HEK293 (cell line): Measurements from ENCODE around the gene MTR.

Experiments used
- BCL11B ChIP-seq: fragments of 450-650 bp; formaldehyde crosslinking; IDR thresholded peaks from 2 replicates; pipeline ENCODE4 v1.5.1; 2016; ENCODE audit warnings: low read depth, missing biosample characterization, missing genetic modification characterization
- EGR2 ChIP-seq: fragments of 450-650 bp; formaldehyde crosslinking; IDR thresholded peaks from 2 replicates; pipeline ENCODE4 v1.5.1; 2016; ENCODE audit warnings: low read depth, missing biosample characterization, missing genetic modification characterization
- KLF16 ChIP-seq: fragments of 450-650 bp; formaldehyde crosslinking; IDR thresholded peaks from 2 replicates; pipeline ENCODE4 v1.5.1; 2017; ENCODE audit warnings: missing biosample characterization, missing genetic modification characterization
- MEIS1 ChIP-seq: sonication (generic); formaldehyde crosslinking; IDR thresholded peaks from 2 replicates; pipeline ENCODE4 v1.8.1; 2022; ENCODE audit warnings: missing genetic modification reagents, mild to moderate bottlenecking, borderline replicate concordance
- OSR2 ChIP-seq: fragments of 450-650 bp; formaldehyde crosslinking; IDR thresholded peaks from 2 replicates; pipeline ENCODE4 v1.5.1; 2016; ENCODE audit warnings: missing biosample characterization, missing genetic modification characterization
- SETDB1 ChIP-seq: IDR thresholded peaks from one replicate; pipeline ENCODE4 v1.6.1; 2017; ENCODE audit warnings: mild to moderate bottlenecking, low read length, moderate library complexity, mixed read lengths; ENCODE audit not compliant: insufficient read length
- SP3 ChIP-seq: fragments of 450-650 bp; formaldehyde crosslinking; IDR thresholded peaks from 2 replicates; pipeline ENCODE4 v1.5.1; 2016; ENCODE audit warnings: missing biosample characterization, missing genetic modification characterization
- ZNF121 ChIP-seq: fragments of 450-650 bp; formaldehyde crosslinking; IDR thresholded peaks from 2 replicates; pipeline ENCODE4 v1.5.1; 2016; ENCODE audit warnings: missing biosample characterization, missing genetic modification characterization
- ZNF157 ChIP-seq: fragments of 450-650 bp; formaldehyde crosslinking; IDR thresholded peaks from 2 replicates; pipeline ENCODE4 v1.5.1; 2016; ENCODE audit warnings: missing biosample characterization, missing genetic modification characterization
- ZNF174 ChIP-seq: fragments of 450-650 bp; formaldehyde crosslinking; IDR thresholded peaks from 2 replicates; pipeline ENCODE4 v1.5.0; 2017; ENCODE audit warnings: missing biosample characterization, mild to moderate bottlenecking, missing genetic modification characterization
- ZNF18 ChIP-seq: fragments of 450-650 bp; formaldehyde crosslinking; IDR thresholded peaks from 2 replicates; pipeline ENCODE4 v1.5.1; 2016; ENCODE audit warnings: missing biosample characterization, missing genetic modification characterization
- ZNF23 ChIP-seq: fragments of 450-650 bp; formaldehyde crosslinking; IDR thresholded peaks from 2 replicates; pipeline ENCODE4 v1.5.1; 2016; ENCODE audit warnings: missing biosample characterization, missing genetic modification characterization, borderline replicate concordance
- ZNF239 ChIP-seq: fragments of 450-650 bp; formaldehyde crosslinking; IDR thresholded peaks from 2 replicates; pipeline ENCODE4 v1.5.1; 2016; ENCODE audit warnings: missing biosample characterization, missing genetic modification characterization
- ZNF366 ChIP-seq: fragments of 450-650 bp; formaldehyde crosslinking; conservative IDR thresholded peaks from 2 replicates; pipeline ENCODE4 v1.5.1; 2016; ENCODE audit warnings: missing biosample characterization, missing genetic modification characterization
- ZNF416 ChIP-seq: fragments of 450-650 bp; formaldehyde crosslinking; IDR thresholded peaks from 2 replicates; pipeline ENCODE4 v1.5.1; 2016; ENCODE audit warnings: missing biosample characterization, missing genetic modification characterization
- ZNF423 ChIP-seq: fragments of 450-650 bp; formaldehyde crosslinking; IDR thresholded peaks from 2 replicates; pipeline ENCODE4 v1.5.1; 2016; ENCODE audit warnings: missing biosample characterization, missing genetic modification characterization
- ZNF433 ChIP-seq: fragments of 450-650 bp; formaldehyde crosslinking; IDR thresholded peaks from 2 replicates; pipeline ENCODE4 v1.5.1; 2016; ENCODE audit warnings: missing biosample characterization, missing genetic modification characterization, low read depth
- ZNF473 ChIP-seq: fragments of 450-650 bp; formaldehyde crosslinking; IDR thresholded peaks from 2 replicates; pipeline ENCODE4 v1.5.1; 2017; ENCODE audit warnings: missing biosample characterization, missing genetic modification characterization
- ZNF488 ChIP-seq: fragments of 450-650 bp; formaldehyde crosslinking; IDR thresholded peaks from 2 replicates; pipeline ENCODE4 v1.5.1; 2016; ENCODE audit warnings: missing biosample characterization, missing genetic modification characterization
- ZNF530 ChIP-seq: fragments of 450-650 bp; formaldehyde crosslinking; IDR thresholded peaks from 2 replicates; pipeline ENCODE4 v1.5.1; 2016; ENCODE audit warnings: low read depth, missing biosample characterization, missing genetic modification characterization
- ZNF549 ChIP-seq: fragments of 450-650 bp; IDR thresholded peaks from 2 replicates; pipeline ENCODE4 v1.5.1; 2018; ENCODE audit warnings: missing biosample characterization, missing genetic modification characterization, mild to moderate bottlenecking, inconsistent platforms, moderate library complexity
- ZNF571 ChIP-seq: fragments of 450-650 bp; formaldehyde crosslinking; IDR thresholded peaks from 2 replicates; pipeline ENCODE4 v1.5.0; 2017; ENCODE audit warnings: missing biosample characterization, missing genetic modification characterization
- ZNF626 ChIP-seq: fragments of 450-650 bp; sonication (Bioruptor Pico); formaldehyde crosslinking; IDR thresholded peaks from 2 replicates; pipeline ENCODE4 v1.5.1; 2018; ENCODE audit warnings: missing biosample characterization, missing genetic modification characterization, inconsistent platforms
- ZNF629 ChIP-seq: fragments of 450-650 bp; formaldehyde crosslinking; IDR thresholded peaks from 2 replicates; pipeline ENCODE4 v1.5.1; 2017; ENCODE audit warnings: missing biosample characterization, missing genetic modification characterization
- ZNF704 ChIP-seq: fragments of 450-650 bp; formaldehyde crosslinking; IDR thresholded peaks from 2 replicates; pipeline ENCODE4 v1.5.1; 2016; ENCODE audit warnings: missing biosample characterization, missing genetic modification characterization
- ZSCAN16 ChIP-seq: fragments of 450-650 bp; formaldehyde crosslinking; IDR thresholded peaks from 2 replicates; pipeline ENCODE4 v1.5.1; 2016; ENCODE audit warnings: missing biosample characterization, missing genetic modification characterization
- ZSCAN30 ChIP-seq: fragments of 450-650 bp; IDR thresholded peaks from 2 replicates; pipeline ENCODE4 v1.5.1; 2018; ENCODE audit warnings: missing biosample characterization, mild to moderate bottlenecking, missing genetic modification characterization, moderate library complexity
- TF ChIP-seq, protein P1 (sequence below): fragments of 450-650 bp; formaldehyde crosslinking; IDR thresholded peaks from 2 replicates; pipeline ENCODE4 v1.5.1; 2017; ENCODE audit warnings: missing biosample characterization, missing genetic modification characterization
- TF ChIP-seq, protein P2 (sequence below): fragments of 450-650 bp; formaldehyde crosslinking; IDR thresholded peaks from 2 replicates; pipeline ENCODE4 v1.5.1; 2016; ENCODE audit warnings: missing biosample characterization, missing genetic modification characterization
- TF ChIP-seq, protein P3 (sequence below): fragments of 450-650 bp; formaldehyde crosslinking; IDR thresholded peaks from 2 replicates; pipeline ENCODE4 v1.5.1; 2016; ENCODE audit warnings: missing biosample characterization, missing genetic modification characterization
- TF ChIP-seq, protein P4 (sequence below): fragments of 450-650 bp; formaldehyde crosslinking; IDR thresholded peaks from 2 replicates; pipeline ENCODE4 v1.5.1; 2016; ENCODE audit warnings: missing biosample characterization, missing genetic modification characterization

Gene MTR

GRCh38 chr1:236794585-236795034 is 482 bp upstream of the MTR start (continued):
- TF ChIP-seq ZNF488: no peak
- TF ChIP-seq OSR2 (tag by site-specific recombination): no peak
- no peak for TF ChIP-seq ZNF433 (tag by site-specific recombination)
- no peak for TF ChIP-seq ZNF23 (tag by site-specific recombination)
- TF ChIP-seq ZNF239 (tag by site-specific recombination): no peak
- peak; percentile 71; the same call in 1 of the 2 replicates for TF ChIP-seq ZNF626 (tag by site-specific recombination)
- no peak for TF ChIP-seq ZNF157 (tag by site-specific recombination)
- no peak for TF ChIP-seq SETDB1
- TF ChIP-seq ZSCAN16: peak; percentile 57; the same call in 1 of the 2 replicates
- TF ChIP-seq ZNF416: no peak
- no peak for TF ChIP-seq MEIS1 (CRISPR knock-in tag)
- no peak for TF ChIP-seq ZNF704 (tag by site-specific recombination)
- TF ChIP-seq SP3 (tag by site-specific recombination): no peak
- TF ChIP-seq ZSCAN30 (tag by site-specific recombination): peak; percentile 93
- TF ChIP-seq ZNF530 (tag by site-specific recombination): no peak; the same call in 1 of the 2 replicates
- TF ChIP-seq, protein P1, sequence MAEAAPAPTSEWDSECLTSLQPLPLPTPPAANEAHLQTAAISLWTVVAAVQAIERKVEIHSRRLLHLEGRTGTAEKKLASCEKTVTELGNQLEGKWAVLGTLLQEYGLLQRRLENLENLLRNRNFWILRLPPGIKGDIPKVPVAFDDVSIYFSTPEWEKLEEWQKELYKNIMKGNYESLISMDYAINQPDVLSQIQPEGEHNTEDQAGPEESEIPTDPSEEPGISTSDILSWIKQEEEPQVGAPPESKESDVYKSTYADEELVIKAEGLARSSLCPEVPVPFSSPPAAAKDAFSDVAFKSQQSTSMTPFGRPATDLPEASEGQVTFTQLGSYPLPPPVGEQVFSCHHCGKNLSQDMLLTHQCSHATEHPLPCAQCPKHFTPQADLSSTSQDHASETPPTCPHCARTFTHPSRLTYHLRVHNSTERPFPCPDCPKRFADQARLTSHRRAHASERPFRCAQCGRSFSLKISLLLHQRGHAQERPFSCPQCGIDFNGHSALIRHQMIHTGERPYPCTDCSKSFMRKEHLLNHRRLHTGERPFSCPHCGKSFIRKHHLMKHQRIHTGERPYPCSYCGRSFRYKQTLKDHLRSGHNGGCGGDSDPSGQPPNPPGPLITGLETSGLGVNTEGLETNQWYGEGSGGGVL (tag by site-specific recombination): no peak
- no peak for TF ChIP-seq ZNF549 (tag by site-specific recombination)
- no peak for TF ChIP-seq ZNF18
- TF ChIP-seq ZNF366 (tag by site-specific recombination): no peak
- no peak for TF ChIP-seq ZNF174 (tag by site-specific recombination)
- no peak for TF ChIP-seq ZNF473 (tag by site-specific recombination)
- peak; percentile 38; the same call in 1 of the 2 replicates for TF ChIP-seq KLF16
- TF ChIP-seq ZNF121 (tag by site-specific recombination): peak; percentile 99
- TF ChIP-seq, protein P2, sequence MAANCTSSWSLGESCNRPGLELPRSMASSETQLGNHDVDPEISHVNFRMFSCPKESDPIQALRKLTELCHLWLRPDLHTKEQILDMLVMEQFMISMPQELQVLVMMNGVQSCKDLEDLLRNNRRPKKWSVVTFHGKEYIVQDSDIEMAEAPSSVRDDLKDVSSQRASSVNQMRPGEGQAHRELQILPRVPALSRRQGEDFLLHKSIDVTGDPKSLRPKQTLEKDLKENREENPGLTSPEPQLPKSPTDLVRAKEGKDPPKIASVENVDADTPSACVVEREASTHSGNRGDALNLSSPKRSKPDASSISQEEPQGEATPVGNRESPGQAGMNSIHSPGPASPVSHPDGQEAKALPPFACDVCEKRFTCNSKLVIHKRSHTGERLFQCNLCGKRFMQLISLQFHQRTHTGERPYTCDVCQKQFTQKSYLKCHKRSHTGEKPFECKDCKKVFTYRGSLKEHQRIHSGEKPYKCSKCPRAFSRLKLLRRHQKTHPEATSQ (tag by site-specific recombination): 0 out of 2 replicates have a peak, but pooled peaks have one; percentile 77
- no peak for TF ChIP-seq EGR2 (tag by site-specific recombination)
- TF ChIP-seq ZNF423 (tag by site-specific recombination): no peak
- TF ChIP-seq ZNF571 (tag by site-specific recombination): no peak
- no peak for TF ChIP-seq BCL11B (tag by site-specific recombination)
- TF ChIP-seq ZNF629: no peak
- TF ChIP-seq, protein P3, sequence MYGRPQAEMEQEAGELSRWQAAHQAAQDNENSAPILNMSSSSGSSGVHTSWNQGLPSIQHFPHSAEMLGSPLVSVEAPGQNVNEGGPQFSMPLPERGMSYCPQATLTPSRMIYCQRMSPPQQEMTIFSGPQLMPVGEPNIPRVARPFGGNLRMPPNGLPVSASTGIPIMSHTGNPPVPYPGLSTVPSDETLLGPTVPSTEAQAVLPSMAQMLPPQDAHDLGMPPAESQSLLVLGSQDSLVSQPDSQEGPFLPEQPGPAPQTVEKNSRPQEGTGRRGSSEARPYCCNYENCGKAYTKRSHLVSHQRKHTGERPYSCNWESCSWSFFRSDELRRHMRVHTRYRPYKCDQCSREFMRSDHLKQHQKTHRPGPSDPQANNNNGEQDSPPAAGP (tag by site-specific recombination): no peak
- TF ChIP-seq, protein P4, sequence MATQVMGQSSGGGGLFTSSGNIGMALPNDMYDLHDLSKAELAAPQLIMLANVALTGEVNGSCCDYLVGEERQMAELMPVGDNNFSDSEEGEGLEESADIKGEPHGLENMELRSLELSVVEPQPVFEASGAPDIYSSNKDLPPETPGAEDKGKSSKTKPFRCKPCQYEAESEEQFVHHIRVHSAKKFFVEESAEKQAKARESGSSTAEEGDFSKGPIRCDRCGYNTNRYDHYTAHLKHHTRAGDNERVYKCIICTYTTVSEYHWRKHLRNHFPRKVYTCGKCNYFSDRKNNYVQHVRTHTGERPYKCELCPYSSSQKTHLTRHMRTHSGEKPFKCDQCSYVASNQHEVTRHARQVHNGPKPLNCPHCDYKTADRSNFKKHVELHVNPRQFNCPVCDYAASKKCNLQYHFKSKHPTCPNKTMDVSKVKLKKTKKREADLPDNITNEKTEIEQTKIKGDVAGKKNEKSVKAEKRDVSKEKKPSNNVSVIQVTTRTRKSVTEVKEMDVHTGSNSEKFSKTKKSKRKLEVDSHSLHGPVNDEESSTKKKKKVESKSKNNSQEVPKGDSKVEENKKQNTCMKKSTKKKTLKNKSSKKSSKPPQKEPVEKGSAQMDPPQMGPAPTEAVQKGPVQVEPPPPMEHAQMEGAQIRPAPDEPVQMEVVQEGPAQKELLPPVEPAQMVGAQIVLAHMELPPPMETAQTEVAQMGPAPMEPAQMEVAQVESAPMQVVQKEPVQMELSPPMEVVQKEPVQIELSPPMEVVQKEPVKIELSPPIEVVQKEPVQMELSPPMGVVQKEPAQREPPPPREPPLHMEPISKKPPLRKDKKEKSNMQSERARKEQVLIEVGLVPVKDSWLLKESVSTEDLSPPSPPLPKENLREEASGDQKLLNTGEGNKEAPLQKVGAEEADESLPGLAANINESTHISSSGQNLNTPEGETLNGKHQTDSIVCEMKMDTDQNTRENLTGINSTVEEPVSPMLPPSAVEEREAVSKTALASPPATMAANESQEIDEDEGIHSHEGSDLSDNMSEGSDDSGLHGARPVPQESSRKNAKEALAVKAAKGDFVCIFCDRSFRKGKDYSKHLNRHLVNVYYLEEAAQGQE (tag by site-specific recombination): no peak; the same call in 1 of the 2 replicates
